ENCODE data around the gene BICC1. TPM values are rescaled to one million over a fixed set of nuclear protein-coding genes. Genes with fewer than 3 reads are reported as not detected.

The BICC1 gene
- total and polyA plus RNA-seq, 2 donors (not counting 3 experiments of a cell fraction or from before 2014, with no cell fraction given), result 0.06 to 0.29 TPM

- no peaks in the 10 kb centered on the region for H3K27me3 ChIP-seq (ENCODE audit: control insufficient read depth in 2 of 2, insufficient read depth in 2 of 2, low read length in 2 of 2)
- ChIA-PET CTCF (no interaction called here), POLR2A (no interaction called here)
- no peaks in the 10 kb centered on the region for H3K36me3 ChIP-seq (ENCODE audit: control insufficient read depth in 2 of 2, extremely low read depth in 1 of 2, insufficient read depth in 2 of 2, low read length in 2 of 2)
- no peak overlapping the region for H3K4me3 ChIP-seq (replicated peaks in 1 of 3; ENCODE audit: insufficient read depth in 1 of 3, low read depth in 1 of 3, low read length in 3 of 3)
- no peaks in the 10 kb centered on the region for H3K9me1 ChIP-seq (replicated peaks; ENCODE audit: control insufficient read depth, extremely low read depth, insufficient read depth, low read length)
- no TSS peak for BruUV-seq (replicated peaks)
- no peak overlapping the region for H3K4me2 ChIP-seq (ENCODE audit: insufficient read depth, low read length)
- intact Hi-C loops (cut with micrococcal nuclease) (no loop called here), dilution Hi-C loops (cut with MboI; ENCODE audit: extremely low pct_ligation_motif_present, low sequenced_read_pairs) (no loop called here)
- no peaks in the 10 kb centered on the region for H4K20me1 ChIP-seq (replicated peaks; ENCODE audit: control insufficient read depth, extremely low read depth, insufficient read depth, low read length)
- no peak for FAIRE-seq
- H3K9me3 ChIP-seq (replicated peaks; ENCODE audit: control insufficient read depth, insufficient read depth, low read length), result no peaks in the 10 kb centered on the region
- no peak for DNase-seq (ENCODE audit: low read depth, low spot score)
- no peaks in the 10 kb centered on the region for H3K79me2 ChIP-seq (ENCODE audit: control insufficient read depth, insufficient read depth, low read length)
- H2AFZ ChIP-seq (ENCODE audit: low read depth, low read length), result no peak overlapping the region
- no peak overlapping the region for H3K9ac ChIP-seq (replicated peaks; ENCODE audit: extremely low read depth, insufficient read depth, low read length)
- H3K27ac ChIP-seq (ENCODE audit: insufficient read depth, low read depth, low read length), result no peak overlapping the region
- H3K4me1 ChIP-seq (ENCODE audit: control insufficient read depth, extremely low read depth, insufficient read depth, low read length), result no peaks in the 10 kb centered on the region
- TF ChIP-seq MYC (IDR thresholded peaks at IDR 0.05; ENCODE audit: low read depth, low read length) (no peak), EZH2 (IDR thresholded peaks at IDR 0.05; ENCODE audit: borderline replicate concordance, low read depth, low read length, severe bottlenecking) (no peak), FOS (IDR thresholded peaks at IDR 0.05; ENCODE audit: borderline replicate concordance, insufficient read depth, low read length) (no peak), POLR2A (IDR thresholded peaks at IDR 0.05; ENCODE audit: low read depth, low read length) (no peak), POLR2AphosphoS5 (IDR thresholded peaks at IDR 0.05; ENCODE audit: insufficient read depth, low read depth, low read length) (no peak), JUN (IDR thresholded peaks at IDR 0.05; ENCODE audit: borderline replicate concordance, insufficient read depth, insufficient read length, low read depth) (no peak), GATA2 (IDR thresholded peaks at IDR 0.05; ENCODE audit: insufficient read depth, insufficient read length, low read depth, low read length) (no peak), MAX (IDR thresholded peaks at IDR 0.05; ENCODE audit: insufficient read depth, insufficient read length) (no peak), CTCF (IDR thresholded peaks at IDR 0.05; ENCODE audit: extremely low read depth in 1 of 2, insufficient read depth in 1 of 2, low read depth in 1 of 2, low read length in 2 of 2) (no peak)
Observed at GRCh38 chr10:58648131-58648530, 135.5 kb downstream of the BICC1 start.
